GM23338 (cell line): ENCODE results near the gene TSFM. TPM values are rescaled to one million over a fixed set of nuclear protein-coding genes. Genes with fewer than 3 reads are reported as not detected.

ENCODE experiments used
- ATAC-seq: fragments of 200-7000 bp; cut with Tn5 transposase; 3 replicates; pipeline ENCODE4 v1.9.1; 2020
- DNase-seq: peaks from one replicate; pipeline ENCODE4 v3.0.0-alpha.2; 2015; ENCODE audit warnings: low spot score
- H2AFZ ChIP-seq: fragments of 200-600 bp; sonication (generic); 2 replicates; pipeline ENCODE4 v1.8.0; 2016; ENCODE audit warnings: antibody characterized with exemption, mild to moderate bottlenecking, moderate library complexity
- H3F3A ChIP-seq: fragments of 200-600 bp; sonication (generic); replicated peaks from 2 replicates; pipeline ENCODE4 v1.8.0; 2017; ENCODE audit warnings: antibody characterized with exemption, mixed run types, low read depth
- H3K27ac ChIP-seq: fragments of 200-600 bp; sonication (generic); 2 replicates; pipeline ENCODE4 v1.6.1; 2016; ENCODE audit warnings: low read depth
- H3K27me3 ChIP-seq: fragments of 200-600 bp; sonication (generic); 2 replicates; pipeline ENCODE4 v1.8.0; 2016; ENCODE audit warnings: mild to moderate bottlenecking, mixed run types, moderate library complexity; ENCODE audit not compliant: insufficient read depth
- H3K36me3 ChIP-seq: fragments of 200-600 bp; sonication (generic); 2 replicates; pipeline ENCODE4 v1.8.0; 2016; ENCODE audit warnings: mild to moderate bottlenecking; ENCODE audit not compliant: insufficient read depth
- H3K4me1 ChIP-seq: fragments of 200-600 bp; sonication (generic); 2 replicates; pipeline ENCODE4 v1.8.0; 2016; ENCODE audit warnings: mild to moderate bottlenecking, moderate library complexity; ENCODE audit not compliant: insufficient read depth
- H3K4me2 ChIP-seq: fragments of 200-600 bp; sonication (generic); 2 replicates; pipeline ENCODE4 v1.7.1; 2017; ENCODE audit warnings: mixed run types
- H3K4me3 ChIP-seq: fragments of 200-600 bp; sonication (generic); 2 replicates; pipeline ENCODE4 v1.6.1; 2016; ENCODE audit warnings: mixed run types
- H3K79me2 ChIP-seq: fragments of 200-600 bp; sonication (generic); replicated peaks from 2 replicates; pipeline ENCODE4 v1.8.0; 2017; ENCODE audit warnings: mild to moderate bottlenecking; ENCODE audit not compliant: insufficient read depth
- H3K9me2 ChIP-seq: fragments of 200-600 bp; sonication (generic); 2 replicates; pipeline ENCODE4 v1.8.0; 2017; ENCODE audit not compliant: insufficient read depth
- H4K20me1 ChIP-seq: fragments of 200-600 bp; sonication (generic); replicated peaks from 2 replicates; pipeline ENCODE4 v1.8.0; 2017; ENCODE audit warnings: mild to moderate bottlenecking; ENCODE audit not compliant: insufficient read depth
- H3K27ac Mint-ChIP-seq: 2 replicates; pipeline ENCODE4 v1.8.0; 2020; ENCODE audit warnings: inconsistent platforms, mild to moderate bottlenecking, moderate library complexity, mixed read lengths
- H3K27me3 Mint-ChIP-seq: 3 replicates; pipeline ENCODE4 v1.8.0; 2022; ENCODE audit warnings: low read depth, mild to moderate bottlenecking, moderate library complexity, mixed read lengths, inconsistent platforms; ENCODE audit not compliant: insufficient read depth, poor library complexity
- H3K36me3 Mint-ChIP-seq: 3 replicates; pipeline ENCODE4 v1.8.0; 2021; ENCODE audit warnings: low read depth, mild to moderate bottlenecking, inconsistent platforms, moderate library complexity, mixed read lengths
- H3K4me1 Mint-ChIP-seq: 3 replicates; pipeline ENCODE4 v1.8.0; 2020; ENCODE audit warnings: mild to moderate bottlenecking, inconsistent platforms, mixed read lengths
- H3K4me3 Mint-ChIP-seq: 3 replicates; pipeline ENCODE4 v1.8.0; 2021; ENCODE audit warnings: moderate library complexity, mild to moderate bottlenecking, inconsistent platforms, mixed read lengths
- H3K9me3 Mint-ChIP-seq: 3 replicates; pipeline ENCODE4 v1.8.0; 2020; ENCODE audit warnings: moderate library complexity, mild to moderate bottlenecking, inconsistent platforms, mixed read lengths
- CREB1 ChIP-seq: fragments of 250-450 bp; sonication (Bioruptor Pico); IDR thresholded peaks from 2 replicates; pipeline ENCODE4 v1.5.0; 2020; ENCODE audit warnings: low read depth, mild to moderate bottlenecking, moderate library complexity
- CTCF ChIP-seq, 2 experiments: fragments of 200-600 bp in 1 of 2; sonication (generic) in 1 of 2; conservative IDR thresholded peaks; 2 replicates each; pipeline versions ENCODE4 v1.5.1 to v1.6.1; 2016 to 2017; ENCODE audit warnings: antibody characterized with exemption in 2 of 2, low read depth in 2 of 2, mild to moderate bottlenecking in 2 of 2, moderate library complexity in 1 of 2
- EZH2 ChIP-seq: fragments of 200-600 bp; sonication (generic); IDR thresholded peaks from one replicate; pipeline ENCODE4 v1.8.0; 2017; ENCODE audit warnings: antibody characterized with exemption, mild to moderate bottlenecking, low read depth; ENCODE audit not compliant: unreplicated experiment
- JUNB ChIP-seq: IDR thresholded peaks from one replicate; pipeline ENCODE4 v1.6.1; 2016; ENCODE audit warnings: antibody characterized with exemption; ENCODE audit not compliant: unreplicated experiment
- NANOG ChIP-seq: IDR thresholded peaks from 2 replicates; pipeline ENCODE4 v1.6.1; 2016; ENCODE audit warnings: antibody characterized with exemption, borderline replicate concordance
- POLR2AphosphoS5 ChIP-seq: IDR thresholded peaks from 2 replicates; pipeline ENCODE4 v1.6.1; 2016; ENCODE audit warnings: antibody characterized with exemption, low read depth
- REST ChIP-seq: IDR thresholded peaks from one replicate; pipeline ENCODE4 v1.6.1; 2018; ENCODE audit warnings: antibody characterized with exemption; ENCODE audit not compliant: unreplicated experiment
- ZNF114 ChIP-seq: fragments of 250-450 bp; sonication (Bioruptor Pico); IDR thresholded peaks from 2 replicates; pipeline ENCODE4 v1.5.0; 2020; ENCODE audit warnings: mild to moderate bottlenecking, moderate library complexity
- ZNF331 ChIP-seq: fragments of 250-450 bp; sonication (Bioruptor Pico); IDR thresholded peaks from 2 replicates; pipeline ENCODE4 v1.5.0; 2020; ENCODE audit warnings: low read depth, mild to moderate bottlenecking, moderate library complexity
- polyA plus RNA-seq: library from polyadenylated mRNA; unstranded; fragments of >200 nt; fragmentation: Nextera tagmentation; extraction: Ambion mirVana; gene quantifications from 2 replicates; pipeline ENCODE4 v1.2.1, GENCODE V29; 2016
- total RNA-seq: library from RNA; depleted of rRNA; stranded (reverse); fragments of >200 nt; shearing (Covaris generic); gene quantifications from 2 replicates; pipeline ENCODE4 v1.2.3, GENCODE V29; 2014
- TF ChIP-seq, protein P1 (sequence below): IDR thresholded peaks from 2 replicates; pipeline ENCODE4 v1.6.1; 2016; ENCODE audit warnings: antibody characterized with exemption

TSFM gene
- total and polyA plus RNA-seq, 2 experiments from 2014 or later, result 29.5 to 43.1 TPM

DNA sequence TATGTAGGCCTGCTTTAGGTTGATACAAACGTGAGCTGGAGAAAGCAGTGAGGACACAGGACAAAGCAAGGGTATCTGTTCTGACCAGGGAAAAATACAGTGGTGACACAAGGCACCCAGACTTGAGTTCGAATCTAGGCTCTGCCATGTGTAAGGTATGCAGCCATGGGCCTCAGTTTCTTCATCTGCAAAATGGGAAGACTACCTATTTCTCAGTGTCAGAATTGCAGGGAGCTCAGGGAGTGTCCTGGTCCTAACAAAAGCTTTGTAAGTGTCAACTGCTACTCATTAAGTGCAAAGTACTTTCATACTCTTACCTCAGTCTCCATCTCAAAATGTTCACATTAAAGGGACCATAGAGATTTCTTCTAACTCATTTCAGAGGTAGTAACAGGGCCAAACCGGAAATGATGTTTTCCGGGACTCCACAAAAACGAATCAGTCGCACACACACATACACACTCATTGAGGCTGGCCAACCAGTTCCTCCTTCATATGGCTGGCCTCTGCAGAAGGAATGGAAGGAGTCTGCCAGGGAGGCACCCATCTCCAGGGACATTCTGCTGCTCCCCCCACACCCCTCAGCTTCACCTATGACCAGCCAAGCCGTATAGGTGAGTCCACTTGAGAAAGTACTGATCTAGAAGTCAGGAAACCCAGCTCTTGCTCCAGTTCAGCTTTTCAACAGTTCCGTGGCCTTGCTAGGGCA, 56.2 kb downstream of the TSFM start:
- H3K27me3 ChIP-seq, result no peaks in the 10 kb centered on the region
- H3K36me3 ChIP-seq, result no peaks in the 10 kb centered on the region
- no peak overlapping the region for H2AFZ ChIP-seq
- H3F3A ChIP-seq, result peaks cover 10% of the 10 kb centered on the region
- DNase-seq (no peak), ATAC-seq (no peak)
- peaks cover 94% of the 10 kb centered on the region for H3K4me1 ChIP-seq
- H3K4me3 ChIP-seq, result no peak overlapping the region
- Mint-ChIP-seq H3K36me3 (peaks cover 4% of the 10 kb centered on the region; the same call in 1 of the 3 replicates), H3K27me3 (peaks cover 8% of the 10 kb centered on the region), H3K27ac (no peak overlapping the region), H3K4me1 (peaks cover 93% of the 10 kb centered on the region), H3K9me3 (no peaks in the 10 kb centered on the region), H3K4me3 (no peak overlapping the region)
- TF ChIP-seq POLR2AphosphoS5 (peak; percentile 36; the same call in 1 of the 2 replicates), ZNF331 (CRISPR knock-in tag) (no peak)
- H3K4me2 ChIP-seq, result peak overlapping the region; percentile 68; the same call in 1 of the 2 replicates
- H4K20me1 ChIP-seq, result peaks cover 49% of the 10 kb centered on the region
- H3K9me2 ChIP-seq, result no peaks in the 10 kb centered on the region
- H3K79me2 ChIP-seq, result peaks cover 99% of the 10 kb centered on the region
- H3K27ac ChIP-seq, result peak overlapping the region; percentile 75; the same call in 1 of the 2 replicates

DNA sequence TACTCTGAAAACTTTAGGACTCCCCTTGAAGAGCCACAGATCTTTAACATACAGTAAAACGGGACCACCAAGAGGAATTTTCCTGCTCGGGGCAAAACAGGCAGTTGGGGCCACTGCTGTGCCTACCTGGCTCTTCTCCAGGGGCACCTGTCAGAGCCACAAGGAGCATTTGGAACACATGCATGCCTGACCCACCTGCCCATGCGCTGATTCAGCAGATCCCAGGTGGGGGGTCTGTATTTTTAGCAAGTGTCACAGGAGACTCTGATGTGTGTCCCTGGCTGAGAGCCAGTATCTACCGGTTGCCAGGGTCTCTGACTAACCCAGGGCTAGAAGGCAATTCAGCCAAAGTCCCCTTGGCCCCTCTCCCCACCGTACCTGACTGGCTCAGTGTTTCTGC, 57.4 kb downstream of the TSFM start:
- H3K4me3 ChIP-seq, result no peak overlapping the region
- H3K27ac Mint-ChIP-seq, result peak overlapping the region; percentile 48; the same call in 1 of the 2 replicates
- TF ChIP-seq POLR2AphosphoS5 (no peak), CTCF (conservative IDR thresholded peaks at IDR 0.05; ENCODE audit: low read depth in 2 of 2) (no peak), ZNF114 (CRISPR knock-in tag) (no peak), CREB1 (no peak), EZH2 (no peak), NANOG (no peak), REST (no peak), JUNB (no peak)
- TF ChIP-seq, protein P1, sequence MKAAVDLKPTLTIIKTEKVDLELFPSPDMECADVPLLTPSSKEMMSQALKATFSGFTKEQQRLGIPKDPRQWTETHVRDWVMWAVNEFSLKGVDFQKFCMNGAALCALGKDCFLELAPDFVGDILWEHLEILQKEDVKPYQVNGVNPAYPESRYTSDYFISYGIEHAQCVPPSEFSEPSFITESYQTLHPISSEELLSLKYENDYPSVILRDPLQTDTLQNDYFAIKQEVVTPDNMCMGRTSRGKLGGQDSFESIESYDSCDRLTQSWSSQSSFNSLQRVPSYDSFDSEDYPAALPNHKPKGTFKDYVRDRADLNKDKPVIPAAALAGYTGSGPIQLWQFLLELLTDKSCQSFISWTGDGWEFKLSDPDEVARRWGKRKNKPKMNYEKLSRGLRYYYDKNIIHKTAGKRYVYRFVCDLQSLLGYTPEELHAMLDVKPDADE, result no peak

More for the DNA sequence above, 57.4 kb downstream of the TSFM start:
- Histone ChIP-seq H3F3A (peaks cover 15% of the 10 kb centered on the region), H3K27me3 (no peaks in the 10 kb centered on the region), H3K9me2 (no peaks in the 10 kb centered on the region), H3K79me2 (peaks cover 99% of the 10 kb centered on the region), H3K27ac (peak overlapping the region; percentile 21), H3K36me3 (no peaks in the 10 kb centered on the region), H3K4me1 (peaks cover 89% of the 10 kb centered on the region), H2AFZ (no peak overlapping the region), H4K20me1 (peaks cover 48% of the 10 kb centered on the region), H3K4me2 (peak overlapping the region; percentile 69)
- H3K9me3 Mint-ChIP-seq, result no peaks in the 10 kb centered on the region
- ATAC-seq (no peak), DNase-seq (no peak)
- H3K4me3 Mint-ChIP-seq, result no peak overlapping the region
- H3K4me1 Mint-ChIP-seq, result peaks cover 91% of the 10 kb centered on the region
- peaks cover 9% of the 10 kb centered on the region; the same call in 2 of the 3 replicates for H3K36me3 Mint-ChIP-seq
- H3K27me3 Mint-ChIP-seq, result peaks cover 9% of the 10 kb centered on the region
